Measurements from ENCODE around the gene CD7.
"Not testable (repeated sequence)": the region's sequence is repeated elsewhere in the genome, so short reads cannot be mapped to it uniquely, and the experiment has no call there.

The CD7 gene

DNA sequence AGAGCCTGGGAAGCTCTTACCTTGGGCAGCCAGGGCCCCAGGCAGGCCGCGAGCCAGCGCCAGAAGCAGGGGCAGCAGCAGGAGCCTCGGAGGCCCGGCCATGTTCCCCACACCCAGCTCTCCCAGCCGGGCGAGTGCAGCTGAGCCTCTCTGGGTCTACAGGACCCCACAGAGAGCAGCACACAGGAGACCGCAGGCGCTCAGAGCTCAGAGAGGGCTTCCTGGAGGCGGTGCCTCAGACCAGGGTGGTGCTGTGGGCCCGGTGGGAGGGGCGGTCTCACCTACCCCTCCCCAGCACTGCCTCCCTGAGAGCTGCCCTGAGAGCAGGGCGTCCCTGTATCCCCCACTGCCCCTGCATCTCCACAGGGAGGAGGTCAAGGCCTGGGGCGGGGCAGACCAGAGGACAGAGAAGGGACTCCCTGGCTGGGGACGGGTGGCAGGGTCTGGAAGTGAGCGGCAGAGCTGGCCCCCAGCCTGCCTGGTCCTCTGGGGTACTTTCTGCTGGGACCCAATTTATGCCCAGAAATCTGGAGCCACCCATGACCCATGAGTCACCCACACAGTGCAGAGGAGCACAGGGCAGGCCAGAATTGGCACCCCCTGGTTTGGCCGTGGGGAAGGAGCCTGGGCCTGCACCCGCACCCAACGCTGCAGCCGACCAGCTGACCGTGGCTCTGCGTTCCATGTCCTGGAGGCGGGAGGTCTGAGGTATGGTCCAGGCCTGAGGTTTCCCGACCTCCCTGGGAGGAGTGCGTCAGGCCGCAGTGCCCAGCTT, at the start of gene CD7:
CD7 (minus strand) TSS at position 215 of the 775 bp plus-strand sequence; CDS start at position 102, 113 bp downstream.
- DNase-seq = peak; percentile 83
- H3K4me1 Mint-ChIP-seq = peaks cover 23% of the 10 kb centered on the region
- H3K36me3 Mint-ChIP-seq = peaks cover 17% of the 10 kb centered on the region
- H3K9me3 Mint-ChIP-seq = no peaks in the 10 kb centered on the region
- H3K27me3 Mint-ChIP-seq = peaks cover 3% of the 10 kb centered on the region
- H3K27ac Mint-ChIP-seq = peak within 1 kb of the TSS; percentile 63
- CTCF ChIA-PET = interaction anchor here (0.6 to 2.7 kb wide), 8 partner anchors 14 to 191 kb away, joined by 3 to 58 read pairs (median 4); no protein-coding TSS in a partner anchor
- no peak within 1 kb of the TSS for H3K4me3 Mint-ChIP-seq

- CTCF ChIA-PET = interaction anchor here (1.6 to 1.7 kb wide), 2 partner anchors 10 to 16 kb away, joined by 4 to 10 read pairs; no protein-coding TSS in a partner anchor
- DNase-seq = no peak
- H3K27me3 Mint-ChIP-seq = peaks cover 74% of the 10 kb centered on the region
- no peaks in the 10 kb centered on the region for H3K36me3 Mint-ChIP-seq
- H3K9me3 Mint-ChIP-seq = no peaks in the 10 kb centered on the region
- no peak overlapping the region for H3K27ac Mint-ChIP-seq
- no peak overlapping the region for H3K4me3 Mint-ChIP-seq
- peaks cover 15% of the 10 kb centered on the region for H3K4me1 Mint-ChIP-seq
Observed at GRCh38 chr17:82366749-82367148, 49.3 kb upstream of the CD7 start.

DNA sequence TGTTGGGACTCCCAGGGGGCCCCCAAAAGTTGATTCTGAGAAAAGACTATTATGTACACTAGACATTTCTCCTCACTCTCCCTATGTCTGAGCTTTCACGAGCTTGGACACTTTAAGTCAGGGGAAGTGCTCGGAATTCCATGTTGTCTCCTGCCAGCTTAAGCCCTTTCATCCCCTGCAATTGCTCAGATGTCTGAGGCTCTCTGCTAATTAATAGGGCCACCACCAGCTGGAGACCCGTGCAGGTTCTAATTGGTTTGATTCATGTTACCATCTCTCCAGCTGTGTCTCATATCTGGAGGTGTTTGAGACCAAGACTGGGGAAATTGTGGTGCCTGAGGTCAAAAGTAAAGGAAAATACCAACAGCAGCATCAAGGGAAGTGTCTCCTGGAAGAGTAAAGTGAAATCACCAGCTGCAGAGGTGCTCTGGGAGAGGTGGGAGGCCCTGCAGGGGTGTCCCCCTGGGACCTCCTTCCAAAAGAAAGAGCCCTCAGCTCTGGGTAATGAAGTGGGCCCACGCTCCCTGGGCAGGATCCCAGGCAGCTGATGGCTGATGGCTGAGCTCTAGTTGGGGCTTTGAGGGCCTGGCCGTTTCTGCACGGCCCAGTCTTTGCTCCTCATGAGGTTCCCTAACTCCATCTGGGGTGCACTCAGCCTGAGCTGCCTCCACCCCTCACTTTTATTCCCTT, 48.3 kb upstream of the CD7 start:
- no peak overlapping the region for H3K4me3 Mint-ChIP-seq
- CTCF ChIA-PET = interaction anchor here (1.6 to 1.7 kb wide), 2 partner anchors 9 to 15 kb away, joined by 4 to 10 read pairs; no protein-coding TSS in a partner anchor
- H3K9me3 Mint-ChIP-seq = no peaks in the 10 kb centered on the region
- H3K27ac Mint-ChIP-seq = no peak overlapping the region
- no peak for DNase-seq
- peaks cover 76% of the 10 kb centered on the region for H3K27me3 Mint-ChIP-seq
- H3K4me1 Mint-ChIP-seq = peaks cover 9% of the 10 kb centered on the region
- H3K36me3 Mint-ChIP-seq = no peaks in the 10 kb centered on the region

DNA sequence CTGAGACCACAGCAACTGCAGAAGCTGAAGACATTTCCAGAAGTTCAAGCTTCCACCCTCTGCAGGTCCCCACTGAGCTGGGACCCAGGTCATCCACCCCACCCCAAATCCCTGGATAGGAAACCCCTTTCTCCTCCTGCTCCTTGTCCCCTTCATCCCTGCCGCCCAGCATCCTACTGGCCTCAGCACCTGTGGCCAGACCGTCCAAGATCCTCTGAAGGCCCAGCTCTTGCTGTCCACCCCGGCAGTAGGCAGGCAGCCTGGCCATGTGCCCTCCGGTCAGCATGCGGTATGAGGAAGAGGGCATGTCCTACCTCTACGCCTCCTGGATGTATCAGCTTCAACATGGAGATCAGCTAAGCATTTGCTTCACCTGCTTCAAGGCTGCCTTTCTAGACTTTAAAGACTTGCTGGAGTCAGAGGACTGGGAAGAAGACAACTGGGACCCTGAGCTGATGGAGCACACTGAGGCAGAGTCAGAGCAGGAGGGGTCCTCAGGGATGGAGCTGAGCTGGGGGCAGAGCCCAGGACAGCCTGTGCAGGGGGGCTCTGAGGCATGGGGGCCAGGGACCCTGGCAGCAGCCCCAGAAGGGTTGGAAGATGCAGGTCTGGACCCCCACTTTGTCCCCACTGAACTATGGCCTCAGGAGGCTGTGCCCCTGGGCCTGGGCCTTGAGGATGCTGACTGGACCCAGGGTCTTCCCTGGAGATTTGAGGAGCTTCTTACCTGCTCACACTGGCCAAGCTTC, 44.7 kb upstream of the CD7 start:
- H3K27me3 Mint-ChIP-seq = peaks cover 69% of the 10 kb centered on the region
- DNase-seq = no peak
- no peaks in the 10 kb centered on the region for H3K9me3 Mint-ChIP-seq
- no peaks in the 10 kb centered on the region for H3K36me3 Mint-ChIP-seq
- CTCF ChIA-PET = interaction anchor here (0.9 kb wide), 1 partner anchor 9 kb away, joined by 3 read pairs; no protein-coding TSS in a partner anchor
- no peak overlapping the region for H3K4me3 Mint-ChIP-seq
- H3K27ac Mint-ChIP-seq = no peak overlapping the region
- H3K4me1 Mint-ChIP-seq = peaks cover 8% of the 10 kb centered on the region

DNA sequence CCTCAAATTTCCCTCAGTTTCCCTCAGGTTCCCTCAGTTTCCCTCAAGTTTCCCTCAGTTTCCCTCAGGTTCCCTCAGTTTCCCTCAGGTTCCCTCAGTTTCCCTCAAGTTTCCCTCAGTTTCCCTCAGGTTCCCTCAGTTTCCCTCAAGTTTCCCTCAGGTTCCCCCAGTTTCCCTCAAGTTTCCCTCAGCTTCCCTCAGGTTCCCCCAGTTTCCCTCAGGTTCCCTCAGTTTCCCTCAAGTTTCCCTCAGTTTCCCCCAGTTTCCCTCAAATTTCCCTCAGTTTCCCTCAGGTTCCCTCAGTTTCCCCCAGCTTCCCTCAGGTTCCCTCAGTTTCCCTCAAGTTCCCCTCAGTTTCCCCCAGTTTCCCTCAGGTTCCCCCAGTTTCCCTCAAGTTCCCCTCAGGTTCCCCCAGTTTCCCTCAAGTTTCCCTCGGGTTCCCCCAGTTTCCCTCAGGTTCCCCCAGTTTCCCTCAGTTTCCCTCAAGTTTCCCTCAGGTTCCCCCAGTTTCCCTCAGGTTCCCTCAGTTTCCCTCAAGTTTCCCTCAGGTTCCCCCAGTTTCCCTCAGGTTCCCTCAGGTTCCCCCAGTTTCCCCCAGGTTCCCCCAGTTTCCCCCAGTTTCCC, 42.2 kb upstream of the CD7 start:
- not testable (repeated sequence) for H3K4me3 Mint-ChIP-seq, H3K4me1 Mint-ChIP-seq, DNase-seq, H3K36me3 Mint-ChIP-seq, H3K27ac Mint-ChIP-seq, H3K9me3 Mint-ChIP-seq
- peaks cover 72% of the 10 kb centered on the region for H3K27me3 Mint-ChIP-seq
- CTCF ChIA-PET = interaction anchor here (1.6 kb wide), 1 partner anchor 10 kb away, joined by 3 read pairs; no protein-coding TSS in a partner anchor

GRCh38 chr17:82358465-82359350, 41.3 kb upstream of the CD7 start, which contains the start of gene TEX19:
TEX19 (plus strand) TSS chr17:82359247; CDS start chr17:82362151, 2,904 bp downstream.
- no peak for DNase-seq
- Mint-ChIP-seq H3K9me3 (no peaks in the 10 kb centered on the region), H3K4me3 (no peak within 1 kb of the TSS), H3K27ac (no peak within 1 kb of the TSS), H3K4me1 (peaks cover 8% of the 10 kb centered on the region), H3K27me3 (peaks cover 78% of the 10 kb centered on the region), H3K36me3 (no peaks in the 10 kb centered on the region)
- CTCF ChIA-PET = interaction anchor here (1.0 to 2.4 kb wide), 4 partner anchors 8 to 90 kb away, joined by 3 to 10 read pairs (median 4); no protein-coding TSS in a partner anchor

GRCh38 chr17:82357394-82357793, 40.0 kb upstream of the CD7 start:
- no peaks in the 10 kb centered on the region for H3K9me3 Mint-ChIP-seq
- H3K27me3 Mint-ChIP-seq = peaks cover 76% of the 10 kb centered on the region
- CTCF ChIA-PET = interaction anchor here (0.9 to 2.4 kb wide), 6 partner anchors 9 to 89 kb away, joined by 3 to 10 read pairs (median 4); no protein-coding TSS in a partner anchor
- no peak overlapping the region for H3K27ac Mint-ChIP-seq
- peaks cover 8% of the 10 kb centered on the region for H3K4me1 Mint-ChIP-seq
- no peak for DNase-seq
- H3K36me3 Mint-ChIP-seq = no peaks in the 10 kb centered on the region
- H3K4me3 Mint-ChIP-seq = no peak overlapping the region

DNA sequence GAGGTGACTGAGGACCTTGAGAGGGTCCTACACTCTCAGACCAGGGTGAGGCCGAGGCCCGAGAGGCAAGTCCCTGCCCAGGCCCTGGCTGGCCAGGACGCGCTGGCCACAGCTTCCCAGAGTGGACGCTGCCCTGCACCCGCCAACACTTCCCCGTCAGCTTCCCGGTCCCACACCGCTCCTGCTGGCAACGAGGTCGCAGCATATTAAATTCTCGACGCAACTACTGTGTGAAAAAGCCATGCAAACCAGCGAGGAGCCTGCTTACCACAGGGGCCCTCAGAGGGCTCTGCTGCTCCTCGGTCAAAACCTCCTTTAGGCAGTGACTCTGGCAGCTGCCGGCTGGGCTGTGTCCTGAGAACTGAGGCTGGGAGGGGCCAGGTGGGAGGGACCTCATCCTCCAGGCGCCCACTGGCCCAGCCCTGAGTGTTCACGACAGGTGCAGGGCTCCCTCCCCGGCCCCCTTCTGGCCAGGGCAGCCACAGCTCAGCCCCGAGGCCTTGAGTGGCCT, 39.5 kb upstream of the CD7 start:
- CTCF ChIA-PET = interaction anchor here (1.0 to 2.4 kb wide), 3 partner anchors 10 to 16 kb away, joined by 3 to 10 read pairs (median 3); no protein-coding TSS in a partner anchor
- DNase-seq = no peak
- no peaks in the 10 kb centered on the region for H3K36me3 Mint-ChIP-seq
- H3K27me3 Mint-ChIP-seq = peaks cover 76% of the 10 kb centered on the region
- no peak overlapping the region for H3K4me3 Mint-ChIP-seq
- peaks cover 8% of the 10 kb centered on the region for H3K4me1 Mint-ChIP-seq
- no peaks in the 10 kb centered on the region for H3K9me3 Mint-ChIP-seq
- H3K27ac Mint-ChIP-seq = no peak overlapping the region

DNA sequence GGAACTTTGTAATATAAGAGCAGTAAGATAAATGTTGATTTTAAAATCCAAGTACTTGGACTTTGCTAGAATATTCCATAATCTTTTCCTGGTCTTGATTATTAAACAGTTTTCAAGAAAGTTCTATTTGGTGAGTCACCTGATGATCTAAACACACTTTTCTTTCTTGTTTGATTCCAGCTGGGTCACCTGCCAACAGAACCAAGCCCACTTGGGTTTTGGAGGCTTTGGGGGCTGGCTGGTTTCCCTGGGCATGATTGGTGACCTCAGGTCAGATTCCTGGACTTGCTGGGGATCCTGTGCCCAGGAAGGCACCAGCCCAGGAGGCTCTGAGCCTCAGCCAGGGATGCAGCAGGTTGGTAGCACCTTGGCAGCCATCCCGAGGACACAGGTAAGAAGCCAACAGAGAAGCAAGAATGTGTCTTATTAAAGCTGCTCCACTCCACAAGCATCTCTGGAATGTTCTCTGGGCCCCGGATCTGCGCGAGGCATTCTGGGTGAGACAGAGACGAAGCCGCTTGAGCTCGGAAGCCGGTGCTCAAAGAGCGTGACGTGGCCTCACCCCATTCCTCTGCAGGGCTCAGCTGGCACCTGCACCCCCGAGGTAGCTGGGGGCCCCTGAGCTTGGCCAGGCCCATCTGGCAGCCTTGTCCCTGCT, 38.5 kb upstream of the CD7 start:
- no peak overlapping the region for H3K4me3 Mint-ChIP-seq
- CTCF ChIA-PET = interaction anchor here (0.6 to 2.4 kb wide), 2 partner anchors 11 to 69 kb away, joined by 3 to 10 read pairs; no protein-coding TSS in a partner anchor
- peaks cover 70% of the 10 kb centered on the region for H3K27me3 Mint-ChIP-seq
- peaks cover 8% of the 10 kb centered on the region for H3K4me1 Mint-ChIP-seq
- DNase-seq = no peak
- H3K36me3 Mint-ChIP-seq = no peaks in the 10 kb centered on the region
- H3K9me3 Mint-ChIP-seq = no peaks in the 10 kb centered on the region
- no peak overlapping the region for H3K27ac Mint-ChIP-seq

DNA sequence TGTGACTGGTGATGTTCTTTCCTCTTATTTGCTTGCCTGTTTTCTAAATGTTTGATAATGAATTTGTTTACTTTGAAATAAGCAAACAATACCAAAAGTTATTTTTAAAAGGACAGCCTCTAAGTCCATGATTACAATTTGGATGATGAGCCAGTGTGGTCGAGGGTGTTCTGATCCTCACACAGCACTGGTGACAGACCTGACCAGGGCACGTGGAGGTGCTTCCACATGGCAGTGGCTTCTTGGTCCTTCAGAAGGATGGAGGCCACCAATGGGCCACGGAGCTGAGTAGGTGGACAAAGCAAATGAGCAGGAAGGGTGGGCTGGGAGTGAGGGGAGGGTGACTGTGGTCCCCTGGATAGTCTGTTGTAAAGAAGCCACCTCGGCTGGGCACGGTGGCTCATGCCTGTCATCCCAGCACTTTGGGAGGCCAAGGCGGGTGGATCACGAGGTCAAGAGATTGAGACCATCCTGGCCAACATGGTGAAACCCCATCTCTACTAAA, 37.4 kb upstream of the CD7 start:
- Mint-ChIP-seq H3K9me3 (no peaks in the 10 kb centered on the region), H3K4me3 (no peak overlapping the region), H3K27me3 (peaks cover 71% of the 10 kb centered on the region), H3K36me3 (no peaks in the 10 kb centered on the region), H3K4me1 (peaks cover 8% of the 10 kb centered on the region), H3K27ac (no peak overlapping the region)
- no peak for DNase-seq
- CTCF ChIA-PET = no interaction called here

- H3K9me3 Mint-ChIP-seq = no peaks in the 10 kb centered on the region
- H3K4me1 Mint-ChIP-seq = peaks cover 5% of the 10 kb centered on the region
- H3K27me3 Mint-ChIP-seq = peaks cover 70% of the 10 kb centered on the region
- no peaks in the 10 kb centered on the region for H3K36me3 Mint-ChIP-seq
- H3K27ac Mint-ChIP-seq = no peak overlapping the region
- CTCF ChIA-PET = no interaction called here
- no peak for DNase-seq
- no peak overlapping the region for H3K4me3 Mint-ChIP-seq
Observed at GRCh38 chr17:82353484-82353883, 36.1 kb upstream of the CD7 start.

All from activated naive CD4-positive, alpha-beta T cell treated with anti-CD3 and anti-CD28 coated beads, Interleukin-2, amount 10 ng/mL, durations not matched to agents 7 days and 5 days (primary cell).